Thoracic aorta (tissue), 2 donors: ENCODE data around the gene TNF. TPM values are rescaled to one million over a fixed set of nuclear protein-coding genes. Genes with fewer than 3 reads are reported as not detected.

ENCODE experiments used
- ATAC-seq: fragments of 150-250 bp; one replicate; pipeline ENCODE4 v1.8.0; 2017; ENCODE audit warnings: low read depth; ENCODE audit not compliant: insufficient number of reproducible peaks, low FRiP score
- DNase-seq: peaks from one replicate; pipeline ENCODE4 v3.0.0-alpha.2; 2020; ENCODE audit warnings: low spot score
- H3K27ac ChIP-seq, 2 donors: fragments of 200-600 bp; sonication (generic); 1 replicate in 1 of 2; 2 replicates in 1 of 2; pipeline ENCODE4 v1.5.1; 2016; ENCODE audit warnings: mild to moderate bottlenecking in 2 of 2, moderate library complexity in 2 of 2
- H3K27me3 ChIP-seq: fragments of 200-600 bp; sonication (generic); replicated peaks from 2 replicates; pipeline ENCODE4 v1.6.0; 2016; ENCODE audit warnings: mild to moderate bottlenecking; ENCODE audit not compliant: insufficient read depth
- H3K36me3 ChIP-seq: fragments of 200-600 bp; sonication (generic); one replicate; pipeline ENCODE4 v1.5.1; 2016
- H3K4me1 ChIP-seq, 2 donors: fragments of 200-600 bp; sonication (generic); 1 replicate in 1 of 2; 2 replicates in 1 of 2; pipeline versions ENCODE4 v1.5.1 to v1.6.0; 2016; ENCODE audit warnings: low read depth in 2 of 2, mild to moderate bottlenecking in 1 of 2; ENCODE audit not compliant: control insufficient read depth in 1 of 2
- H3K4me3 ChIP-seq: fragments of 200-600 bp; sonication (generic); 2 replicates; pipeline ENCODE4 v1.5.1; 2016; ENCODE audit warnings: mild to moderate bottlenecking
- H3K9me3 ChIP-seq: fragments of 200-600 bp; sonication (generic); 2 replicates; pipeline ENCODE4 v1.5.1; 2016
- CTCF ChIP-seq: fragments of 200-600 bp; sonication (generic); IDR thresholded peaks from one replicate; pipeline ENCODE4 v1.5.1; 2019; ENCODE audit warnings: antibody characterized with exemption
- total RNA-seq, 2 donors: library from RNA; depleted of rRNA; stranded (reverse); fragments of >200 nt; gene quantifications; one replicate each; pipeline versions ENCODE4 v1.1.0 to v1.2.3, GENCODE V29; 2016

TNF gene
- total RNA-seq, 2 donors from 2014 or later: 0.71 to 3.2 TPM

GRCh38 chr6:31576897-31577578 lies 1.7 kb downstream of the TNF start:
- no peak for ATAC-seq
- no peaks in the 10 kb centered on the region for H3K27me3 ChIP-seq
- H3K4me3 ChIP-seq: peak overlapping the region; percentile 67
- TF ChIP-seq CTCF: no peak
- no peak for DNase-seq
- no peaks in the 10 kb centered on the region for H3K9me3 ChIP-seq
- H3K27ac ChIP-seq: no peak overlapping the region
- H3K4me1 ChIP-seq: peaks cover 3 to 12% of the 10 kb centered on the region in 2 donors
- no peaks in the 10 kb centered on the region for H3K36me3 ChIP-seq

- DNase-seq (no peak), ATAC-seq (no peak)
- TF ChIP-seq CTCF: no peak
- Histone ChIP-seq H3K4me1 (peaks cover 3 to 17% of the 10 kb centered on the region in 2 donors), H3K27me3 (no peaks in the 10 kb centered on the region), H3K9me3 (no peaks in the 10 kb centered on the region), H3K4me3 (no peak overlapping the region), H3K36me3 (no peaks in the 10 kb centered on the region), H3K27ac (no peak overlapping the region)
Observed at GRCh38 chr6:31577579-31577966, 2.2 kb downstream of the TNF start.

GRCh38 chr6:31578184-31579118 lies 3.1 kb downstream of the TNF start:
- Histone ChIP-seq H3K27me3 (no peaks in the 10 kb centered on the region), H3K4me3 (no peak overlapping the region), H3K4me1 (peaks cover 3 to 17% of the 10 kb centered on the region in 2 donors), H3K9me3 (no peaks in the 10 kb centered on the region), H3K27ac (no peak overlapping the region), H3K36me3 (no peaks in the 10 kb centered on the region)
- TF ChIP-seq CTCF: no peak
- no peak for DNase-seq
- ATAC-seq: no peak

DNA sequence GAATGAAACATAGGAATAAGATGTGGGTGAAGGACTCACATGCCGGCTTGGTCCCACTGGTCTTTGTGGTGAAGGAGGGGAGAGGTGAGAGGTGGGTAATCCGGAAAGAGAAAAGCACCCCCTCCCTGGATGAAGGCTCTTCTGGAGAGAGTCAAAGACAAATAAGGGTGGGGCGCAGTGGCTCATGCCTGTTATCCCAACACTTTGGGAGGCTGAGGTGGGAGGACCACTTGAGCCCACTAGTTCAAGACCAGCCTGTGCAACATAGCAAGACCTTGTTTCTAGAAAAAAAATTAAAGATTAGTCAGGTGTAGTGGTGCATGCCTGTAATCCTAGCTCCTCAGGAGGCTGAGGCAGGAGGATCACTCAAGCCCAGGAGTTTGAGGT lies 3.7 kb downstream of the TNF start:
- ATAC-seq: no peak
- H3K27ac ChIP-seq: no peak overlapping the region
- TF ChIP-seq CTCF: no peak
- peaks cover 3 to 17% of the 10 kb centered on the region in 2 donors for H3K4me1 ChIP-seq
- no peaks in the 10 kb centered on the region for H3K9me3 ChIP-seq
- DNase-seq: no peak
- no peaks in the 10 kb centered on the region for H3K36me3 ChIP-seq
- no peak overlapping the region for H3K4me3 ChIP-seq
- no peaks in the 10 kb centered on the region for H3K27me3 ChIP-seq
